ENCODE measurements around the gene MRPL51. TPM values are rescaled to one million over a fixed set of nuclear protein-coding genes. Genes with fewer than 3 reads are reported as not detected.

Gene MRPL51
- total and polyA plus RNA-seq, 10 of the 15 experiments (the other 5 are each of a cell fraction or from before 2014, with no cell fraction given): 137 to 1,202 (median 267) TPM

GRCh38 chr12:6443361-6443983 lies 49.6 kb downstream of the MRPL51 start (continued):
- no peak for TF ChIP-seq ZBTB4 (CRISPR knock-in tag; IDR thresholded peaks at IDR 0.05)
- TF ChIP-seq MLLT1 (IDR thresholded peaks at IDR 0.05): peak; percentile 75
- no peak for TF ChIP-seq FOS (IDR thresholded peaks at IDR 0.05; ENCODE audit: borderline replicate concordance, extremely low read depth, insufficient read length)
- no peak for TF ChIP-seq REST (IDR thresholded peaks at IDR 0.05; ENCODE audit: low read depth, low read length)
- no peak for TF ChIP-seq RCOR1 (conservative IDR thresholded peaks at IDR 0.05; ENCODE audit: low read depth, low read length)
- no peak for TF ChIP-seq PRDM15 (CRISPR knock-in tag; IDR thresholded peaks at IDR 0.05)
- no peak for TF ChIP-seq CHD1 (IDR thresholded peaks at IDR 0.05; ENCODE audit: low read depth, low read length)
- no peak for TF ChIP-seq IRF5 (IDR thresholded peaks at IDR 0.05; ENCODE audit: borderline replicate concordance)
- no peak for TF ChIP-seq MEF2A (IDR thresholded peaks at IDR 0.05; ENCODE audit: insufficient read depth, low read depth, low read length)
- no peak for TF ChIP-seq EZH2 (IDR thresholded peaks at IDR 0.05; ENCODE audit: borderline replicate concordance, control insufficient read depth, low read depth, low read length)
- TF ChIP-seq IKZF1 (conservative IDR thresholded peaks at IDR 0.05): peak; percentile 88
- TF ChIP-seq TCF3 (IDR thresholded peaks at IDR 0.05; ENCODE audit: borderline replicate concordance, insufficient read depth, low read depth, low read length): 0 out of 2 replicates have a peak, but pooled peaks have one; percentile 68
- no peak for TF ChIP-seq TARDBP (IDR thresholded peaks at IDR 0.05; ENCODE audit: borderline replicate concordance)
- TF ChIP-seq CREM (IDR thresholded peaks at IDR 0.05; ENCODE audit: low read depth): peak; percentile 59; the same call in 1 of the 2 replicates
- peak; percentile 84 to 87 for TF ChIP-seq IKZF2 (IDR thresholded peaks at IDR 0.05)

All from GM12878 (cell line).